ENCODE results near the gene PPP1R18.

PPP1R18 gene

GRCh38 chr6:30684386-30685156 is 1.9 kb downstream of the PPP1R18 start:
- peak; percentile 81 for DNase-seq (ENCODE audit: low read depth)
- H3K4me3 ChIP-seq (ENCODE audit: low read depth, low read length), result peak overlapping the region; percentile 78
- TF ChIP-seq POLR2A (IDR thresholded peaks at IDR 0.05; ENCODE audit: extremely low read depth, insufficient read length), result no peak
- TF ChIP-seq, protein P1, sequence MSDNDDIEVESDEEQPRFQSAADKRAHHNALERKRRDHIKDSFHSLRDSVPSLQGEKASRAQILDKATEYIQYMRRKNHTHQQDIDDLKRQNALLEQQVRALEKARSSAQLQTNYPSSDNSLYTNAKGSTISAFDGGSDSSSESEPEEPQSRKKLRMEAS (IDR thresholded peaks at IDR 0.05; ENCODE audit: low read depth, low read length), result no peak
- no peak for TF ChIP-seq MYC (IDR thresholded peaks at IDR 0.05; ENCODE audit: low read depth, low read length)
- TF ChIP-seq, protein P2, sequence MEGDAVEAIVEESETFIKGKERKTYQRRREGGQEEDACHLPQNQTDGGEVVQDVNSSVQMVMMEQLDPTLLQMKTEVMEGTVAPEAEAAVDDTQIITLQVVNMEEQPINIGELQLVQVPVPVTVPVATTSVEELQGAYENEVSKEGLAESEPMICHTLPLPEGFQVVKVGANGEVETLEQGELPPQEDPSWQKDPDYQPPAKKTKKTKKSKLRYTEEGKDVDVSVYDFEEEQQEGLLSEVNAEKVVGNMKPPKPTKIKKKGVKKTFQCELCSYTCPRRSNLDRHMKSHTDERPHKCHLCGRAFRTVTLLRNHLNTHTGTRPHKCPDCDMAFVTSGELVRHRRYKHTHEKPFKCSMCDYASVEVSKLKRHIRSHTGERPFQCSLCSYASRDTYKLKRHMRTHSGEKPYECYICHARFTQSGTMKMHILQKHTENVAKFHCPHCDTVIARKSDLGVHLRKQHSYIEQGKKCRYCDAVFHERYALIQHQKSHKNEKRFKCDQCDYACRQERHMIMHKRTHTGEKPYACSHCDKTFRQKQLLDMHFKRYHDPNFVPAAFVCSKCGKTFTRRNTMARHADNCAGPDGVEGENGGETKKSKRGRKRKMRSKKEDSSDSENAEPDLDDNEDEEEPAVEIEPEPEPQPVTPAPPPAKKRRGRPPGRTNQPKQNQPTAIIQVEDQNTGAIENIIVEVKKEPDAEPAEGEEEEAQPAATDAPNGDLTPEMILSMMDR (IDR thresholded peaks at IDR 0.05; ENCODE audit: low read depth, low read length), result no peak

- TF ChIP-seq, protein P1 (IDR thresholded peaks at IDR 0.05; ENCODE audit: low read depth, low read length), result no peak
- TF ChIP-seq, protein P2 (IDR thresholded peaks at IDR 0.05; ENCODE audit: low read depth, low read length), result no peak
- TF ChIP-seq POLR2A (IDR thresholded peaks at IDR 0.05; ENCODE audit: extremely low read depth, insufficient read length) (no peak), MYC (IDR thresholded peaks at IDR 0.05; ENCODE audit: low read depth, low read length) (no peak)
- H3K4me3 ChIP-seq (ENCODE audit: low read depth, low read length), result peak overlapping the region; percentile 78
- no peak for DNase-seq (ENCODE audit: low read depth)
Measured at GRCh38 chr6:30683980-30684338, 2.5 kb downstream of the PPP1R18 start.

- DNase-seq (ENCODE audit: low read depth), result peak; percentile 32
- peak overlapping the region; percentile 78 for H3K4me3 ChIP-seq (ENCODE audit: low read depth, low read length)
- TF ChIP-seq, protein P1 (IDR thresholded peaks at IDR 0.05; ENCODE audit: low read depth, low read length), result no peak
- no peak for TF ChIP-seq POLR2A (IDR thresholded peaks at IDR 0.05; ENCODE audit: extremely low read depth, insufficient read length)
- TF ChIP-seq MYC (IDR thresholded peaks at IDR 0.05; ENCODE audit: low read depth, low read length), result no peak
- TF ChIP-seq, protein P2 (IDR thresholded peaks at IDR 0.05; ENCODE audit: low read depth, low read length), result no peak
Measured at GRCh38 chr6:30683183-30683979, 3.1 kb downstream of the PPP1R18 start.

- TF ChIP-seq MYC (IDR thresholded peaks at IDR 0.05; ENCODE audit: low read depth, low read length) (peak; percentile 66), POLR2A (IDR thresholded peaks at IDR 0.05; ENCODE audit: extremely low read depth, insufficient read length) (no peak)
- TF ChIP-seq, protein P2 (IDR thresholded peaks at IDR 0.05; ENCODE audit: low read depth, low read length), result no peak
- TF ChIP-seq, protein P1 (IDR thresholded peaks at IDR 0.05; ENCODE audit: low read depth, low read length), result peak; percentile 3
- H3K4me3 ChIP-seq (ENCODE audit: low read depth, low read length), result peak overlapping the region; percentile 78
- peak; percentile 98 for DNase-seq (ENCODE audit: low read depth)
Measured at GRCh38 chr6:30682143-30683117, 4.0 kb downstream of the PPP1R18 start.

DNA sequence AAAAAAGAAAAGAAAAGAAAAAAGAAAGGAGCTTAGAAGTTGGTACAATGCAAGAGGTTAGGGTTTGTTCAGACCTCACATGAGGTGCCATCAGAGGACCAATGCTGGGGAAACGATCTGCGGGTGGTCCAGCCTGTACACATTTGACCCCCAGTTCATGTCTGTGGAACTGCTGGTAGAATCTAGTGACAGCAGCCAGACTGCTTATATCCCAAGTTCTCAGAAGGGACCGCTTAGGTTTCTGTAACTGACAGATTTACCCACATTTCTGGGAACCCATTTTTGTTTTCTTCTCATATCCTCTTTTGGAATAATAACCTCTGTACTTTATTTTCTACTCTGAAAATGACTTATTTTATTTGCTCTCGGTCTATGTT is 4.7 kb downstream of the PPP1R18 start:
- DNase-seq (ENCODE audit: low read depth), result no peak
- peak overlapping the region; percentile 78 for H3K4me3 ChIP-seq (ENCODE audit: low read depth, low read length)
- TF ChIP-seq, protein P1 (IDR thresholded peaks at IDR 0.05; ENCODE audit: low read depth, low read length), result no peak
- no peak for TF ChIP-seq POLR2A (IDR thresholded peaks at IDR 0.05; ENCODE audit: extremely low read depth, insufficient read length)
- TF ChIP-seq MYC (IDR thresholded peaks at IDR 0.05; ENCODE audit: low read depth, low read length), result no peak
- TF ChIP-seq, protein P2 (IDR thresholded peaks at IDR 0.05; ENCODE audit: low read depth, low read length), result no peak

All from NB4 (cell line).